Esophagus squamous epithelium (tissue), 4 donors: ENCODE data around the gene RAB27A.

Experiments
- CTCF ChIP-seq, 6 experiments: fragments of 450-650 bp in 4 of 6; fragments of 200-600 bp in 2 of 6; sonication (generic) in 2 of 6; IDR thresholded peaks; one replicate each; pipeline ENCODE4 v1.5.1; 2016 to 2019; ENCODE audit warnings: antibody characterized with exemption in 6 of 6, mild to moderate bottlenecking in 4 of 6, moderate library complexity in 4 of 6
- POLR2A ChIP-seq, 4 donors: fragments of 450-650 bp; IDR thresholded peaks; one replicate each; pipeline ENCODE4 v1.6.1; 2017; ENCODE audit warnings: antibody characterized with exemption in 4 of 4, mild to moderate bottlenecking in 4 of 4, moderate library complexity in 3 of 4

- TF ChIP-seq CTCF (IDR thresholded peaks at IDR 0.05) (no peak), POLR2A (IDR thresholded peaks at IDR 0.05) (no peak)
Measured at GRCh38 chr15:55224892-55225291, 64.7 kb downstream of the RAB27A start.
